Measurements from ENCODE around the gene PRDM4.

DNA sequence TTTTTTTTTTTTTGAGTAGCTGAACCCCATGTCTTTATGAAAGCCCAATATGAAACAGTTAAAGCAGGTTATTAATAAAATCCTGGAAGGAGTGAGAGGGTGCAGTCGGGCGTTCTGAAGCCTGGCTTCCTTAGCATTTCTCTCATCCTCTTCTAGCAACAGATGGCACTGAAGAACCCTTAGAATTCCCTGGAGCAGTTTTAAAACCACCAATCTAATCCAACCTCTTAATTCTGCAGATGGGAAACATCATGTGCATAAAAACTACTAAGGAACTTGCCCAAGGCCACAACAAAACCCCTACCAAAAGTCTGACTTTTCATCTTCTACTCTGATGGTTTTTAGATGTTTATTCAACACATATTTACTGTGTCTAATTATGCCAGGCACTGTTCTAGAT is 25.2 kb downstream of the PRDM4 start:
- TF ChIP-seq POLR2A (IDR thresholded peaks at IDR 0.05; ENCODE audit: low read depth, low read length) (no peak), POLR2AphosphoS5 (IDR thresholded peaks at IDR 0.05; ENCODE audit: low read depth, low read length) (no peak)
